HepG2 (cell line): ENCODE data around the gene FLAD1. TPM values are rescaled to one million over a fixed set of nuclear protein-coding genes. Genes with fewer than 3 reads are reported as not detected.

ENCODE experiments used
- BRD4 ChIP-seq: sonication (generic); formaldehyde crosslinking; IDR thresholded peaks from 2 replicates; pipeline ENCODE4 v1.4.0; 2020; ENCODE audit warnings: missing genetic modification reagents
- CC2D1A ChIP-seq: sonication (generic); formaldehyde crosslinking; IDR thresholded peaks from 2 replicates; pipeline ENCODE4 v1.8.1; 2023; ENCODE audit warnings: mild to moderate bottlenecking, missing genetic modification reagents
- HIVEP1 ChIP-seq: sonication (generic); formaldehyde crosslinking; IDR thresholded peaks from 2 replicates; pipeline ENCODE4 v1.4.0; 2020; ENCODE audit warnings: mild to moderate bottlenecking, missing genetic modification reagents
- KIAA2018 ChIP-seq: sonication (generic); formaldehyde crosslinking; IDR thresholded peaks from 2 replicates; pipeline ENCODE4 v1.5.0; 2020; ENCODE audit warnings: mild to moderate bottlenecking, missing genetic modification reagents, borderline replicate concordance
- MZF1 ChIP-seq: sonication (generic); formaldehyde crosslinking; IDR thresholded peaks from 2 replicates; pipeline ENCODE4 v1.8.1; 2023; ENCODE audit warnings: mild to moderate bottlenecking, missing genetic modification reagents, borderline replicate concordance
- RFX5 ChIP-seq: IDR thresholded peaks from 2 replicates; pipeline ENCODE4 v1.6.1; 2011; ENCODE audit warnings: low read depth, low read length, improper control_type of control experiment
- SPEN ChIP-seq: sonication (generic); formaldehyde crosslinking; IDR thresholded peaks from 2 replicates; pipeline ENCODE4 v1.5.1; 2020; ENCODE audit warnings: low read depth, mild to moderate bottlenecking, missing genetic modification reagents
- STAT6 ChIP-seq: sonication (generic); formaldehyde crosslinking; IDR thresholded peaks from 2 replicates; pipeline ENCODE4 v1.4.0; 2020; ENCODE audit warnings: missing genetic modification reagents, mild to moderate bottlenecking, borderline replicate concordance
- TMF1 ChIP-seq: sonication (generic); formaldehyde crosslinking; IDR thresholded peaks from 2 replicates; pipeline ENCODE4 v1.8.1; 2022; ENCODE audit warnings: low read depth, missing genetic modification reagents
- UBTF ChIP-seq: sonication (generic); formaldehyde crosslinking; IDR thresholded peaks from 2 replicates; pipeline ENCODE4 v1.4.0; 2020; ENCODE audit warnings: mild to moderate bottlenecking, missing genetic modification reagents
- ZBTB8A ChIP-seq: sonication (generic); formaldehyde crosslinking; IDR thresholded peaks from 2 replicates; pipeline ENCODE4 v1.4.0; 2020; ENCODE audit warnings: mild to moderate bottlenecking, low read depth, missing genetic modification reagents, borderline replicate concordance
- ZNF121 ChIP-seq: sonication (generic); formaldehyde crosslinking; IDR thresholded peaks from 2 replicates; pipeline ENCODE4 v1.5.0; 2020; ENCODE audit warnings: mild to moderate bottlenecking, missing genetic modification reagents
- ZNF781 ChIP-seq: sonication (generic); formaldehyde crosslinking; IDR thresholded peaks from 2 replicates; pipeline ENCODE4 v1.5.1; 2020; ENCODE audit warnings: borderline replicate concordance, mild to moderate bottlenecking, missing genetic modification reagents; ENCODE audit errors: not compliant biosample characterization
- ZNF83 ChIP-seq: sonication (generic); formaldehyde crosslinking; IDR thresholded peaks from 2 replicates; pipeline ENCODE4 v1.4.0; 2020; ENCODE audit warnings: missing genetic modification reagents, mild to moderate bottlenecking, borderline replicate concordance
- polyA plus RNA-seq, 8 experiments: library from polyadenylated mRNA; depleted of rRNA in 3 of 8; stranded (reverse) in 7 of 8; unstranded in 1 of 8; fragments of >200 nt; fragmentation: Illumina TruSeq in 4 of 8; extraction: Trizol in 4 of 8; gene quantifications; 2 replicates each; pipeline versions ENCODE4 v1.2.1 to v1.2.3, GENCODE V29; 2011 to 2016; ENCODE audit warnings: low read depth in 4 of 8, missing spikeins in 1 of 8, mixed read lengths in 1 of 8; ENCODE audit not compliant: insufficient read depth in 1 of 8
- total RNA-seq, 5 experiments: library from RNA; depleted of rRNA; stranded (reverse); fragments of >200 nt; fragmentation: Illumina TruSeq; extraction: Trizol; gene quantifications; 2 replicates each; pipeline ENCODE4 v1.2.3, GENCODE V29; 2016; ENCODE audit warnings: low read depth in 1 of 5

FLAD1 gene
- total and polyA plus RNA-seq, 2 of the 13 experiments (the other 11 are each of a cell fraction or from before 2014, with no cell fraction given): 25.9 to 32.8 TPM

DNA sequence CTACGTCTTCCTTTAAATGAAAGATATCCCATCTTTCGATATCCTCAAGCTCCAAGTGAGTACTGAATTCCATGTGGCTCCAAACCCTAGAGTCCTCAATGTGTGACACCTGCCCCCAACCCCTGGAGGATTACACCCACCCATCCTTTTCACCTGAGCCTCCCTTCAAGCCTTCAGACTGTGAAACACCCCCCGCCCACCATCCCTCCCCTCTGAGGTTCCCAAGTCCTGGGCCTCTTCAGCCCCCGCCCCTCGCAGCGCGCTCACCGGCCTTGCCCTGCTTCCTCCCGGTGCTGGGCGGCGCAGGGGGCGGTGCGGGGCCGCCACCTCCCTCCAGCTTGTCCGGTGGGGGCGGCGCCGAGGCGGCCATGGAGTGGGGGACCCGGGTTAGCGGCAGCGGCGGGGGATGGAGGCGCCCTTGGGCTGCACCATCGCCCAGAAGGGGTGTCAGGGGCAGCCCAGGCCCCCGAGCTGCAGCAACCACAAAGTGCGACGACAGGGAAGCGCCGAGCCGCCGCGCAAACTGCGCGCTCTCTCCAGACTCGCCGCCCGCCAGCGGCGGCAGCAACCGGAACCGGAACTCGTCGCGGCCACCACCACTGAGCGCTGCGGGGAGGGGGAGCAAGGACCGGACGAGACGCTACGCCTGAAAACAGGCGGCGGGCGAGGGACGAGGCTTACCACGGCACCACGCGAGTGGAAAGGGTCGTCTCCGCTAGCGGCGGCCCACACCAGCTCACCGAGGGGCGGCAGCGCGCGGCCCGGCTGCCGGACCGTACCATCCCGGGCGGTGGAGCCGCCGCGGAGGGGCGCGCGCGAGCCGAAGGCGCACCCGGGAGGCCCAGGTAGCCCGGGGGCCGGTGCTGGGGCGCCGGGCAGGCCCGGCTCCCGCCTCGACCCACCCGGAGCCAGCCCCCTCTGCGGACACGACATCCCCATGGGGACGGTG, 21.7 kb upstream of the FLAD1 start, which contains the start of gene PYGO2 (continued):
- TF ChIP-seq KIAA2018 (CRISPR knock-in tag): no peak
- TF ChIP-seq MZF1 (CRISPR knock-in tag): no peak
- no peak for TF ChIP-seq ZNF781 (CRISPR knock-in tag)
- peak; percentile 44; the same call in 1 of the 2 replicates for TF ChIP-seq HIVEP1 (CRISPR knock-in tag)
- peak; percentile 40; the same call in 1 of the 2 replicates for TF ChIP-seq ZBTB8A (CRISPR knock-in tag)
- TF ChIP-seq STAT6 (CRISPR knock-in tag): peak; percentile 32; the same call in 1 of the 2 replicates
- TF ChIP-seq CC2D1A (CRISPR knock-in tag): no peak
- peak; percentile 23; the same call in 1 of the 2 replicates for TF ChIP-seq TMF1 (CRISPR knock-in tag)
- peak; percentile 84 for TF ChIP-seq UBTF (CRISPR knock-in tag)
- no peak; the same call in 1 of the 2 replicates for TF ChIP-seq ZNF121 (CRISPR knock-in tag)
- peak; percentile 72; the same call in 1 of the 2 replicates for TF ChIP-seq BRD4
- peak; percentile 76 for TF ChIP-seq SPEN
- 0 out of 2 replicates have a peak, but pooled peaks have one; percentile 51 for TF ChIP-seq ZNF83 (CRISPR knock-in tag)
- no peak for TF ChIP-seq RFX5
